Skin of body (tissue), 2 donors: ENCODE measurements around the gene OTX1. TPM values are rescaled to one million over a fixed set of nuclear protein-coding genes. Genes with fewer than 3 reads are reported as not detected.
"Not testable (repeated sequence)": the region's sequence is repeated elsewhere in the genome, so short reads cannot be mapped to it uniquely, and the experiment has no call there.

Experiments used
- DNase-seq: peaks from one replicate; lab custom pipeline; 2025; lab: John Stamatoyannopoulos, UW
- total RNA-seq: library from RNA; depleted of rRNA; stranded (reverse); fragments of >200 nt; gene quantifications from one replicate; pipeline ENCODE4 v1.2.3, GENCODE V29; 2014

Gene OTX1
- total RNA-seq: 1.1 TPM

DNA sequence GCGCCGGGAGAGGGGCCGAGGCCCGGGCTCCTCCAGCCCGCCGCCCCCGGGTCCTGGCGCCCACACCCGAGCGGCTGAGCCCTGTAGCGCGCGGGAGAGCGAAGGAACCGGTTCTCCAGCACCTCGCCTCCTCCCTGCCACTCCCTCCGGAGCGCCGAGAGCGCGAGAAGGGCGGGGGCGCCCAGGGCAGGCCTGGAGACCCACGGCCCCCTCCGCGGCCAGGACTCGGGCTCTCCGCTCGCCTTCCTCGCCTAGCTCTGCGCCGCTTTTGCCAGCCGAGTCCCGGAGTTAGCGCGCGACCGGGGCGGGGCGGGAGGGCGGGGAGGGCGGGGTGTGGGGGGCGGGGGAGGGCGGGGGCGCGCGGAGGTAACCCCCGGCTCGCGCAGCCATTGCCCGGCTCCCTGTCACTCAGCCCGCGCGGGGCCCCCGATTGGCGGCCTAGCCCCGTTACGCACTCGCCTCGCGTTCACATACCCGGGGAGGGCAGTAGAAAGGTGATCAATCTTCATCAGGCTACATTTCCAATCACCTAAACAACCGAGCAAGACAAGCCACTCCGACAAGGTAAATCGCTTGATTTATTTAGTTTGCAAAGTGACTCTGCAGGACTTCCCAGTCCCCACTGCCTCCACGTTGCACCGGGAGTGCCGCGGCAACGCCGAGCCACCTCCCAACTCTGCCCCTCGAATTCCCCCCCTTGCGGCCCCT is at the start of gene OTX1:
Gene OTX1, plus strand, starts transcription at position 497 of the 708 bp plus-strand sequence. CDS start 2,161 bp downstream, outside the sequence.
- no peak for DNase-seq

GRCh38 chr2:63001576-63001975 is 49.1 kb upstream of the OTX1 start:
- DNase-seq: no peak

DNA sequence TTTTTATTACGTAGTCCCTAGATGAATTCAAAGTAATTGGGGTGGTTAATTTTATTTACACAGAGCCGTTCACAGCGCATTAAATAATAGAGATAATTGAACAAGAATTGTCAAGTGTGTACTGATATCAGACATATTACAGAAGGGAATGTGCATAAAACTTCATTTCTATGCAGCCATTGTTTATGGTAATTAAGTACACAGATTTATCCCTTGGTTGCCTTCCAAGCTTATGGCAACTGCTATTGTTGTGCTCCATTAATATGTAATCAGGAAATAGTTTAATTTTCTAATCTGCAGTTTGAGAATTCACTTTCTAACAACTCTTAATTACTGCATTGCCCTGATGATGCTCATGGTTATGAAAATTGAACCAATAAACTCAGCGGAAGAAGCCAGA is 47.3 kb upstream of the OTX1 start:
- no peak for DNase-seq

DNA sequence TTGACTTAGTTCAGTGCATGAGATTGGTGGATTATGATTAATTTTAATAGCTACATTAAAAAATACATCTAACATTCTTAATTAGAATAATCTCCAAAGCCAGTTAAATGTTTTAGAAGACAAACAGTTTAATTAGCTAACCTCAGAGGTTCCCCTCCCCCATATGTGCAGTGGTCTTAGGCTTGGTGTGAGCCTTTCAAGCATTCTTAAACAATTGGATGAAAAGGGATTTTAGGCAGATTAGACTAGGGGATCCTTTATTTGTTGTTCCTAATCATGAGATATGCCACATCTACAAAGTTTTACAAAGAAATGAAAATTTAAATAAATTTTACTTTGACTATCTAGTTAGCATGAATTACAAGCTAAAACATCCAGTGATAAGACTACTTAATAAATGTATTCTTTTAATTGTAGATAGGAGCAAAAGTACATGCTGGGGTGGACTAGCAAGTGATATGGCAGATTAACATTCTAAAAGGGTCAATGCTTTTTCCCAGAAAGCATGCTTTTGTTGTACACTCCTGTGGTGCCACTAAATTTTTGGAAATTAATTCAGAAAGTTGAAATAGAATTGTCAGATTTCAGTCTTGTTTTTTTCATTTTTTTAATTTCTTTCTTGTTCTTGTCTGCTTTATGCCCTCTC is 42.7 kb upstream of the OTX1 start:
- DNase-seq: no peak

- DNase-seq: no peak
Observed at GRCh38 chr2:63008838-63009237, 41.8 kb upstream of the OTX1 start.

- no peak for DNase-seq
Observed at GRCh38 chr2:63009490-63009889, 41.1 kb upstream of the OTX1 start.

- peak; percentile 89 for DNase-seq
Observed at GRCh38 chr2:63012541-63012940, 38.1 kb upstream of the OTX1 start.

DNA sequence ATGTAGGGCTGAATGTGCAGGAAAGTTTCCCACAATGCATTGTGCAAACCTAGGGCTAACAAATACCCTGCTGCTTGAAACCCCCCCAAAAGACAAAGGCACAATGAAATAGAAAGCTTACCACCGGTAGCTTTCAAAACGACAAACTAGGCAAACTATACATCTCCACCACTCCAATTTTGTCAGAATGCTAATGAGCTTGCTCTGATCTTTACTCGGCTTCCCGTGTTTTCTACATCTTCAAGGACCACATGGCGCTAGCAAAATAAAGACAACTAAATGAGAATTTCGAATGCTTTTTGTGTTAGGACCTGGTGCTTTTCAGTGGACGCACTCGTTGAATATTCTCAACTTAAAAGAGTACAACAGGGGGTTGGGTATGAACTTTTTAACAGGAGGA is 37.2 kb upstream of the OTX1 start:
- DNase-seq: no peak

GRCh38 chr2:63015389-63015788 is 35.2 kb upstream of the OTX1 start:
- no peak for DNase-seq

- DNase-seq: no peak
Observed at GRCh38 chr2:63018439-63018838, 32.2 kb upstream of the OTX1 start.

- DNase-seq: not testable (repeated sequence)
Observed at GRCh38 chr2:63019686-63020085, 30.9 kb upstream of the OTX1 start.

DNA sequence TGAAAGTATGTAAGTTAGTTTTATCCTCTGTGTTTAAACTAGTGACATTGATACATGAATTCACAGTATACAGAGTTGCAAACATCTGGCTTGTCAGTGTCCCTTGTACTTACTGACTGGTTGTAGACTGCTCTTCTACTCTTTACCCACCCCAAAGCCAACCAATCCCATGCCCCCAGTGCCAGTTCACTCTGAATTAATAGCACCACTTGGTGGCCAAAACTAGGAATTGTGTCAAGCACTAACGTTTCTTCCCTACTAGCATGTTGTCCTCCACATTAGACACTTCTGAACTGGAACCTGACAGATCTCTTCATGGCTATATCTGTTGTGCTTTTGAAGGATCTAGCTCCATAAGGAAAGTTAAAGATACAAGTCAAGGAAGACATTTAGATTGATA is 27.2 kb upstream of the OTX1 start:
- DNase-seq: no peak

GRCh38 chr2:63027220-63027619 is 23.4 kb upstream of the OTX1 start:
- no peak for DNase-seq

GRCh38 chr2:63029058-63029457 is 21.6 kb upstream of the OTX1 start:
- DNase-seq: no peak

DNA sequence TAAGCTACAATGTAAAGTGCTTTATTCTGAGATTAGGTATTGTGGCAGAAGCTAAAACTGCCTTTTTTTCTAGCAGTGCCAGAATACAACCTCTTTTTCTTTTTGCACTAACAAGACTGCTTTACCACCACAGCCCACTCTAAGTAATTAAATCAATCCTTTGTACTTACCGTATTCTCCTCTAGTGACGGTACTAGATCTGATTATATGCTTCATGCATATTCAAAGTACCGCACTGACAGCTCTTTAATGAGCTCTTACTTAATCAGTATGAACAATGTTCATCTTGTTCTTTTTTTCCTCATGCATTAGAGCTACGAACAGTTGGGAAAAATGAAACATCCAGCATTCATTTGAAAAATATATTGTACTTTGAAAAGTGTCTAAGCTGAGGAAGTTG is 16.1 kb upstream of the OTX1 start:
- no peak for DNase-seq

- DNase-seq: no peak
Observed at GRCh38 chr2:63035169-63035568, 15.5 kb upstream of the OTX1 start.

GRCh38 chr2:63035660-63036059 is 15.0 kb upstream of the OTX1 start:
- DNase-seq: no peak

GRCh38 chr2:63038034-63038433 is 12.6 kb upstream of the OTX1 start:
- DNase-seq: no peak

GRCh38 chr2:63040586-63040985 is 10.0 kb upstream of the OTX1 start:
- DNase-seq: no peak

GRCh38 chr2:63041592-63041991 is 9.0 kb upstream of the OTX1 start:
- DNase-seq: no peak

DNA sequence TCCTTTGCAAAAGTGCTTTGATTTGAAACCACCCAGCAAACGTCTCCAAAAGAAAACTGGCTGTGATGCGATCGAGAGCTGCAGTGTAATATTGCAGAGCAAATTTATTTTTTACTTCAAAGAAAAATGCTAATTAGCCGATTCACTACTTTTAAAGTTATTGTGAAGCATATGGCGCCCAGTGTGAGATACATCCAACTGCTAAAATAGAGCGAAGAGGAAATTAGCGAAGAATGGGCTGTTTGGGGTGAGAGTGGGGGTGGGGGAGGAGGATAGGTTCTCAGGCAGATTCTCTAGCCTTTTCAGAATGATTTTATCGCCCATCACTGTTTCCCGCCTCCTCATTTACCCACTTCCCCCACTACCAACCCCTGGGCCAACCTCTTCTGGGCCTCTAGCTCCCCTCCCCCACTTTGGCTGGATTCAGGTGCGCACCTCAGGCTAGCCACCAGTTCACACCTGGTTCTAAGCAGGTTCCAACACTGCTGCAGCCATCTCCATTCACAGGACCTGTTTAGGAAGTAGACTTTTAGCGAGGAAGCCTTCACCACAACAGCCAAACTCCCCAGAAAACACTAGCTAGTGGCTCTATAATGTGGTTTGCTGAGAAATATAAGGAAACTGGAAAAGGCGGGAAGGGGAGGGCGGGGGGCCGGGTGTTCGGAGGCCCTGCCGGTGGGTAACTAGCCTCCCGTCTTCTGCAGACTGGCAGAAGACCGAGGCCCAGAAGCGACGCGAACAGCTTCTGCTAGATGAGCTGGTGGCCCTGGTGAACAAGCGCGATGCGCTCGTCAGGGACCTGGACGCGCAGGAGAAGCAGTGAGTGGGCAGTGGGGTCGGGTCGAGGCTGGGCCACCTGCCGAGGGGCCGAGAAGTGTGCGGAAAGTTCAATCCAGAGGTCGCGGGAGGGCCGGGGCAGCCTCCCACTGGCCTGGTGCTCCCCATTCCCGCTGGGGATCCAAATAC is 6.0 kb upstream of the OTX1 start:
- no peak for DNase-seq

GRCh38 chr2:63046552-63046951 is 4.1 kb upstream of the OTX1 start:
- no peak for DNase-seq
